Amniotic epithelial cell (primary cell): ENCODE data around the gene ULK1.

Experiments
- DNase-seq: peaks from one replicate; pipeline ENCODE4 v3.0.0-alpha.2; 2010; ENCODE audit warnings: low read depth

ULK1 gene

DNA sequence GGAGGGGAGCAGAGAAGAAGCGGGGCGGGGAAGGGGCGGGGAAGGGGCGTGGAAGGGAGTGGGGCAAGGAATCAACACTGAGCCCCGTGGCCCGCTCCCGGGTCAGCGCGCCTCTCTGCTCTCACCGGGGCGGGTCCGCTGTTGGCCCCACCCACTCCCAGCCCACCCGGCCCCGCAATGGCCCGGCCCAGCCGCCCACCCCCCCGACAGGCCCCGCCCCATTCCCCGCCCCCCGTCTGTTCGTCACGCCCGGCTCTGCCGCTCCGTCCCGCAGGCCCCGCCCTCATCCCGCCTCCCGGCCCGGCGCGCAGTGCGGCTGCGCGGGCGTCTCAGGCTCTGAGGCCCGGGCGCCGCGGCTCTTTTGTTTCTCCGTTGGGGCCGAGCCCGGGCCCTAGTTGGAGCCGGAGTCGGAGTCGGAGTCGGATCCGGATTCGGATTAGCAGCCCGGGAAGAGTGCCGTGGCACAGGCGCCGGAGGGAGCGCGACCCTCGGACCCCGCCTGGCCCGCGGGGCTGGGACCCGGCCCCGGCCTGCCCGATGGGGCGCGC is at the start of gene ULK1:
ULK1 (plus strand) TSS at position 310 of the 548 bp plus-strand sequence. CDS start 380 bp downstream, outside the sequence.
- DNase-seq, result peak; percentile 81

DNA sequence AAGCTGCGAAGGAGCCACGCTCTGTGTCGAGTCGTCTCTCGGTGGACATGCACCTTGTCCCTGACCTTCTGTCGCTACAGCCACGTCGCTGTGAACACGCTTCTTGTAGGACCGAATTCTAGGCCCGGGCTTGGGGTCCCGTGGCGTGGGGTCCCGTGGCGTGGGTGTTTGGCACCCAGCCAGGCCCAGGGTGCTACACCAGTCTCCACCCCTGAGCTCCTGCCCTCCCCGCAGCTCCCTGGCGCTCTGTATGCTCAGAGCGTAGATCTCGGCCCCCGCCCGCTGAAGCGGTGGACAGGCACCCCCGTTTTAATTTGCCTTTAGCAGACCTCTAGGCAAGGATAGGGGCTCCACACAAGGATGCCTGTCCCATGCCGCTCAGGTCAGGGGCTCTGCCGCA is 49.8 kb upstream of the ULK1 start:
- no peak for DNase-seq

DNA sequence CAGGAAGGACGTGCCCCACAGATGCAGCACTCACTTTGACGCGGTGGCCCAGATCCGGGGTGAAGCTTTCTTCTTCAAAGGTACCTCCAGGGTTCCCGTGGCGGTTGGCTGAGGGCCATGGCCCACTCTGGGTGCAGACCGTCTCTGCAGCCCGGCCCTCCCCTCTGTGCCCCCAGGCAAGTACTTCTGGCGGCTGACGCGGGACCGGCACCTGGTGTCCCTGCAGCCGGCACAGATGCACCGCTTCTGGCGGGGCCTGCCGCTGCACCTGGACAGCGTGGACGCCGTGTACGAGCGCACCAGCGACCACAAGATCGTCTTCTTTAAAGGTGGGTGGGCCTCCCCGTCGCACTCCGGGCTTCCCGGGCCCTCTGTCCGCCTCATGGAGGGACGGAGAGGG is 49.3 kb upstream of the ULK1 start:
- no peak for DNase-seq

DNA sequence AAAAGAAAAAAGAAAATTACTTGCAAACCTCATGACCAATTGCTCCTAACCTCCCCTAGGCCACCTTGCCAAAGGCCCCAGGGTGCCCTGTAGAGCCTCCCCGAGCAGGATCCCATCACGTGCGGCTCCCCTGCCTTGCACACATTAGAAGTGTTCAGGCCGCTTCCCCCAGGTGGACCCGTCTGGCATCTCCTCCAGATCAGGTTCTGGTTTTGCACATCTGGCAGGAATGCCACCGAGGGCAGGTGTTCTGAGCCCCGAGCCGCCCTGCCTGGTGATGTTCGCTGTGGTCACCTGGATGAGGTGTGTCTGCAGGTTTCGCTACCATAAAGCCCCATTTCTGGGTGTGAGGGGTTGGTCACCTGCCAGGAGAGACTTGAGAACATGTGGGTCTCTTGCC is 47.0 kb upstream of the ULK1 start:
- DNase-seq, result no peak

DNA sequence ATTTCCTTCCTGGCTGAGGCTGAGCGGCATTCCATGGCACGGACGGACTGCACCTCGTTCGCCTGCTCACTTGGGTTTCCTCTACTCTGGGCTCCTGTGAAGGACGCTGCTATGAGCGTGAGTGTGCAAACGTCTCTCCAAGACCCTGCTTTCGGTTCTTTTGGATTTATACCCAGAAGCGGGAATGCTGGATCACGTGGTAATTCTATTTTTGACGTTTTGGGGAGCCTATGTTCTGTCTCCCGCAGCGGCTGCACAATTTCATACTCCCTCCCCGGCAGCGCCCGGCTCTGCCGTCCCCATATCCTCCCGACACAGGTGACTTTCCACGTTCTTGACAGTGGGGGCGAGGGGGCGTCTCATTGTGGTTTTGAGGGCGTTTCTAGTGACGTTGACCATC is 45.7 kb upstream of the ULK1 start:
- DNase-seq, result no peak

DNA sequence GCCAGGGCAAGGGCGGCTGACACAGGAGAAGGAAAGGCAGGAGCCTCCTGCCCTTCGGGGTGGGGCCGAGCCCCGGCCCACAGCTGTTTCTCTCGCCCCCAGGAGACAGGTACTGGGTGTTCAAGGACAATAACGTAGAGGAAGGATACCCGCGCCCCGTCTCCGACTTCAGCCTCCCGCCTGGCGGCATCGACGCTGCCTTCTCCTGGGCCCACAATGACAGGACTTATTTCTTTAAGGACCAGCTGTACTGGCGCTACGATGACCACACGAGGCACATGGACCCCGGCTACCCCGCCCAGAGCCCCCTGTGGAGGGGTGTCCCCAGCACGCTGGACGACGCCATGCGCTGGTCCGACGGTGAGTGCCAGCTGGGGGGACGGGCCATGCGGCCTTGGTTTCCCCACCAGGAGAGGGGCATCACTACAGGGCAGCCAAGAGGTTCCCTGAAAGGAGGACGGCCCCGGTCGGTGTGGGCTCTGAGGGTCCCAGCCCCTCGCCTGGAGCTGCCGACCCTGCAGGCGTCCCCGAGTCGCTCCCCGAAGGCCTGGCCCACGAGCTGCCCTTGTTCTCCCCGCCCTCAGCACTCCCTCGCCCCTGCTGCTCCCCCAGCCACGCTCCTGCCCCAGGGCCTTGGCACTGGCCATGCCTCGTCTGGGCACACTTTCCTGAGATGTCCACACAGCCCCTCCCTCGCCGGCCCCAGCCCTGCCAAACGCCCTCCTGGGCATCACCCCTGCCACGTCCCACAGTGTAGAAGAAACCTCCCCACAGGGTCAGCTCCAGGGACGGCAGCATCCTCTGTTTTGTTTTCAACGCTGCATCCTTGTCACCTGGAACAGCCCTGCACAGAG is 44.5 kb upstream of the ULK1 start:
- no peak for DNase-seq

DNA sequence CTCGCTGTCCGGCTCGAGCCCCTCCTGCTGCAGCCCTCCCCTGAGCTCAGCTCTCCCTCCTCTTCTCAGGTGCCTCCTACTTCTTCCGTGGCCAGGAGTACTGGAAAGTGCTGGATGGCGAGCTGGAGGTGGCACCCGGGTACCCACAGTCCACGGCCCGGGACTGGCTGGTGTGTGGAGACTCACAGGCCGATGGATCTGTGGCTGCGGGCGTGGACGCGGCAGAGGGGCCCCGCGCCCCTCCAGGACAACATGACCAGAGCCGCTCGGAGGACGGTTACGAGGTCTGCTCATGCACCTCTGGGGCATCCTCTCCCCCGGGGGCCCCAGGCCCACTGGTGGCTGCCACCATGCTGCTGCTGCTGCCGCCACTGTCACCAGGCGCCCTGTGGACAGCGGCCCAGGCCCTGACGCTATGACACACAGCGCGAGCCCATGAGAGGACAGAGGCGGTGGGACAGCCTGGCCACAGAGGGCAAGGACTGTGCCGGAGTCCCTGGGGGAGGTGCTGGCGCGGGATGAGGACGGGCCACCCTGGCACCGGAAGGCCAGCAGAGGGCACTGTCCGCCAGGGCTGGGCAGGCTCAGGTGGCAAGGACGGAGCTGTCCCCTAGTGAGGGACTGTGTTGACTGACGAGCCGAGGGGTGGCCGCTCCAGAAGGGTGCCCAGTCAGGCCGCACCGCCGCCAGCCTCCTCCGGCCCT is 43.4 kb upstream of the ULK1 start:
- DNase-seq, result no peak

DNA sequence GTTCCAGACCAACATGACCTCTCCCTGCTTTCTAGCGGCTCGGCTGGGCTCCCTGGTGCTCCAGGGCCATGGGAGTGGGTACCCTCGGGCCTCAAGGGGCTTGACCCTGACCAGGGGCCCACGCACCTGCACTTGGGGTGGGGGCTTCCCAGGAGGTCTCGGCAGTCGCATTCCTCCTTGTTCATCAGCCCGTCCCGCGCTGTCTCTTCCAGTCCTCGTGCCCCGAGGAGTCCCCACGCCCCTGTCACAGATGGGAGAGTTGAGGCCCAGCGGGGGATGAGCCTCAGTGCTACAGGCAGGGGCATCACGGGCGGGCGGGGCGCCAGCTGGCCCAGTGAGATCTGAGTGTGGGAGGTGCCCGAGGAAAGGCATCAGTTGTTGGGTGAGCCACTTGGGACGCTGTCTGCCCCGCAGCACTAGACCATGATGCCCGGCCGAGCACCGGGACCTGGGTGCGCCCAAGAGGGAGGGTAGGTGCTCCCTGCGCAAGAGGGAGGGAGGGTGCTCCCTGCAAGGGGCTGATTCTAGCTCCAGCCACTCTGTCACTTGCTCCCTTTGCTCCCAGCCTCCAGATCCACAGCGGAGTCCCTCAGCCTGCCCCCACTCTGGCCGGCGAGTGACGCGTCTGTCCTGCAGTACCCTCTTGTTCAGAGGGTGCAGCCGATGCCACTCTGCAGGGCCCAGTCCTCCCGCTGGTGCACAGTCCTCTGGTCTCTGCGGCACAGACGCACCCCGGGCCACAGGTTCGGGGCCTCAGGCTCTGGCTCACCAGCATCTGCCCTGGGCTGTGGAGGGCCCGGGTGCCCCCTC is 42.5 kb upstream of the ULK1 start:
- DNase-seq, result no peak

DNA sequence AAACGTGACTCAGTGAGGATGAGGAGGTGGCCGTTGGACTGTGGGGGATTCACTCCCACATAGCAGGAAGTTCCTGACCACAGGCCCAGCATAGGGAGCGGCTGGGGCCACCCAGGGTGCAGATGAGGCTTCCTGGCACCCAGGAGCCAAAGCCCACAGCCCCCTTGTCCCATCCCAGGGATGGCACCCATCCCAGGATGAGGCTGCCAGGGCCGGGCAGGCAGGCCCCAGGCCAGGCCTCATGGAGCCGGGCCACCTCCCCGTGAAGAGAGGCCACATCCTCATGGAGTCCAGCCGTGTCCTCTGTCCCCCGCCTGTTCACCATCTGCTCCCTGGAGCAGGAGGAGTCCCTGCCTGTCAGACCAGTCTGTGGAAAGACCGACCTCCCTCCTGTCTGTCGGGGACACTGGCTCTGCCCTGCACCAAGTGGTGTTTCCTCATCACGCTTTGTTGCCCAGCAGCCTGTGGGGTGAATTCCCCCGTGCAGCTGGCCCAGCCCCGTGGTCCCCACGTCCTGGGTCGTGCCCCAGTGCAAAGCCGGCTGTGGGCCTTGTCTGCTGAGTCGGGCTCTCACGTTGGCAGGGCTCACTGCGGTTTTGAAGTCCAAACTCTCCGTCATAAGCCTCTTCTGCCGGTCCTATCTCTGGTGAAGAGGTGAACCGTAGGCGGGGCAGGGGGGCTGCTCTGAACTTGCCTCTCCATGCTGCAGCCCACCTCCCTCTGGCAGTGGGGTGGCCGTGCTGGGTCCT is 41.7 kb upstream of the ULK1 start:
- DNase-seq, result no peak

DNA sequence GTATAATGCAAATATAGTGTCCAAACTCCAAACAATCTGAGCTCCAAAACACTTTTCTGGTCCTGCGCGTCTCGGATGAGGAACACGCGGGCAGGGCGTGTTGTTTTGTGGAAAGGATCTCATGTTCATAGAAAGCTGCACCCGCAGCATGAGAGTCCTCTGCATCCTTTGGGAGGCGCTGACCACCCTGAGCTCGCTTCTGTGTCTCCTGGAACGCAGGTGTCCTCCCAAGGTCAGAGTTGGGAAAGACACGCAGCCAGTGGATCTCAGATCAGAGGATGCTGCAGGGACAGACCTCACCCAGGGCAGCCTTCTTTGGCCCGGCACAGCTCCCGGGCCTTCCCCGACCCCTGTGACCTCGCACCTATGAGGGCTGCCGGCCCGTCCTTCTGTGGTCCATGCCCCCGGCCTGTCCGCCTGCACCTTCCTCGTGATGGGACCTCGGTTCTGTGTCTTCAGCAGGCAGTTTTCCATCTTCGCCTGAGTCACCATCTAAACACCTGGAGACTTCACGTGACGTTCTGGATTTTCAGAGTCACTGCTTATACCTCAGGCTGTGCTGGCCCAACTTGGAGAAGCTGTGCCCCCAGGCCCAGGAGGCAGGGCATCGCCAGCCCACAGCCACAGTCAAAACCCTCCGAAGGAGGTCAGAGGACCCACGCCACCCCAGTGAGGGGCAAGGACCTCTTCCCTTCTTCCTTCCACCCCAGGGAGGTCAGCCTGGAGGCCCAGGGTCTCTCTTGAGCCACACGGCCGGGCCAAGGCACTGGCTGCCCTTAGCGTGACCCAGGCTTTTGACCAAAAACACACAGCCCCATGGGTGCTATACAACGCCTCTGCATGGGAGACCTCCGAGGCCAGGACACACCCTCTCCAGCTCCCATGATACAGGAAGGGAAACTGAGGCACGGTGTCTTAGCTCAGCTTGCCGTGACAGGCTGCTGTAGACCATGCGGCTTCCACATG is 40.3 kb upstream of the ULK1 start:
- DNase-seq, result no peak

DNA sequence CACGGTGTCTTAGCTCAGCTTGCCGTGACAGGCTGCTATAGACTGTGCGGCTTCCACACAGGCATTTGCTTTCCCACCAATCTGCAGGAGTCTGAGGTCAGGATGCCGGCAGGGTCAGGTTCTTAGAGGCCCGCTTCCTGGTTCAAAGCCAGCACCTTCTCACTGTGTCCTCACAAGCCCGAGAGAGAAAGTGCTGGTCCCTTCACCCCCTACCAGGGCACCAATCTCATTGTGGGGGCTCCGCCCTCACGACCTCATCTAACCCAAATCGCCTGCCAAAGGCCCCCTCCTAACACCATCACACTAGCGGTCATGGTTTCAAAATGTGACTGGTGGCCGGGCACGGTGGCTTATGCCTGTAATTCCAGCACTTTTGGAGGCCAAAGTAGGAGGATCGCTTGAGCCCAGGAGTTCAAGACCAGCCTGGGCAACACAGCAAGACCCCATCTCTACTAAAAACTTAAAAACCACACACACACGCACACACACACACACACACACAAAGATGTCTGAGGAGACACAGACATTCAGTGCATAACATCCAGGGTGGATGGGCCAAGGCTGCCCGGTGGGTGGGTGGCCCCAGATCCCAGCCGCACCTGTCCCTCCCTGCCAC is 39.5 kb upstream of the ULK1 start:
- DNase-seq, result no peak

DNA sequence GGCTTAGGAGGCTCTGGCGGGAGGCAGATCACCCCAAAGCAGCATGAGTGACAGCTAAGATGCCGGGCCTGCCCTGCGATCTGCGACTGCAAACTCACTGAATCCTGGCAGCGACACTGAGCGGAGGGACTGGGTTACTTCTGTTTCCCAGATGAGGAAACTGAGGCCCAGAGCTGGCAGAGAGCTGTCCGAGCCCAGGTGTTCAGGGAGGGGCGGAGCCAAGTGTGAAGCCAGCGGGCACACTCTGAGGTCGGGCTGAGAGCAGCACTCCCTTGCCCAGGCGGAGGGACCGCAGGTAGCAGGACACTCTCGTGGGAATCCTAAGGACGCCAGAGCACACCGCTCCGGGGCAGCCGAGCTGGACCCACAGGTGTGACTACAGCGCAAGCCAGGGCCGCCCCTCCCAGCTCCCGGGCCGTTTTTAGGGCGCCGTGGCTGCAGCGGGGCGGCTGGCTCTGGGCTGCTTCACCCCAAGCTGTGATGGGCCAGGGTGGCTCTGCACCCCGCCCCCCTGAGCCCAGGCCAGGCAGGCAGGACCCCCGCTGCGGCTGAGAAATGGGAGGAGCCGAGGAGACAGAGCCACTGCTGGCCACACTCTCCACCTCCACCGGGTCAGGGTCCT is 38.8 kb upstream of the ULK1 start:
- DNase-seq, result no peak

DNA sequence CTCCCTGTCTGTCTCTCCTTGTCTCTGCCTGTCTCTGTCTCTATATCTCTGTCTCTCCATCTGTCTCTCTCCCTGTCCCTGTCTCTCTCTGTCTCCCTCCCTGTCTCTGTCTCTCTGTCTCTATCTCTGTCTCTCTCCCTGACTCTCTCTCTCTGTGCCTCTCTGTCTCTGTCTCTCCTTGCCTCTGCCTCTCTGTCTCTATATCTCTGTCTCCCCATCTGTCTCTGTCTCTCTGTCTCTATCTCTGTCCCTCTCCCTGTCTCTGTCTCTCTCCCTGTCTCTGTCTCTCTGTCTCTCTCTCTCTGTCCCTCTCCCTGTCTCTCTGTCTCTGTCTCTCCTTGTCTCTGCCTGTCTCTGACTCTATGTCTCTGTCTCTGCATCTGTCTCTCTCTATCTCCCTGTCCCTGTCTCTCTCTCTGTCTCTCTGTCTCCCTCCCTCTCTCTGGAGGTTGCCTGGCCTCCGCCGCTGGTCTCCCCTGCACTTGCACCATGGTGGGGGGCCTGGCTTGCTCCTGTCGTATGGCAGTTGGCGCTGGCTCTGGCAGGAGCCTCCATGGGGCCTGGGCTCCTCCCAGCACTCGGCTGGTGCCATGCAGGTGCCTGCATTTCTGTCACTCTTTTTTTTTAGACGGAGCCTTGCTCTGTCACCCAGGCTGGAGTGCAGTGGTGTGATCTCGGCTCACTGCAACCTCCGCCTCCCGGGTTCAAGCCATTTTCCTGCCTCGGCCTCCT is 37.9 kb upstream of the ULK1 start:
- no peak for DNase-seq

DNA sequence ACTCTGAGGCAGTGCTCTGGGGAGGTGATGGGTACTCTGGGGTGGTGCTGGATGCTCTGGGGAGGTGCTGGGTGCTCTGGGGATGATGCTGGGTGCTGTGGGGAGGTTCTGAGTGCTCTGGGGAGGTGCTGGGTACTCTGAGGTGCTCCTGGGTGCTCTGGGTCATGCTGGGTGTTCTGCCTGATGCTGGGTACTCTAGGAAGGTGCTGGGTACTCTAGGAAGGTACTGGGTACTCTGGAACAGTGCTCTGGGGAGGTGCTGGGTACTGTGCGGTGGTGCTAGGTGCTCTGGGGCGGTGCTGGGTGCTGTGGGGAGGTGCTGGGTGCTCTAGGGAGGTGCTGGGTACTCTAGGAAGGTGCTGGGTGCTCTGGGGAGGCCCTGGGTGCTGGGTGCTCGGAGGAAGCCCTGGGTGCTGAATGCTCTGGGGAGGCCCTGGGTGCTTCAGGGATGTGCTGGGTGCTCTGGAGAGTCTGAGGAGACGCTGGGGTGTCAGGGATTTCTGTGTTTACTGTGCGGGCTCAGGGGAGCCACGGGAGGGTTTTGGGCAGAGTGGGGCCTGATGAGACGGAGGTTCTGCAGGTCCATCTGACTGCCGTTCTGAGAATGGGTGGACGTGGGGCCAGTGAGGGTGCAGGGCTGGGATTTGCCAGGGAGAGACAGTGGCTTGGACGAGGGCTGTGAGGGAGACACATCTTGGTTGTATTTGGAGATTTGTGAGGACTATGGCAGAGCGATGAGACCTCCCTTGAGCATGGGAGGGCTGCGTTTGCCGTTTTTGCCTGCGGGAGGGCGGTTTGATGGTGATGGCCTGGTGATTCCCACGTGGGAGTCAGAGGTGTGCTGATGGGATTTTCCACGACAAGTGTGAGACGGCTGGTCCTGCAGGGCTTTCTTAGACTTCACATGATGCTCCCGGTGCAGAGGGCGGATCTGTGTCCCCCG is 36.2 kb upstream of the ULK1 start:
- DNase-seq, result no peak

DNA sequence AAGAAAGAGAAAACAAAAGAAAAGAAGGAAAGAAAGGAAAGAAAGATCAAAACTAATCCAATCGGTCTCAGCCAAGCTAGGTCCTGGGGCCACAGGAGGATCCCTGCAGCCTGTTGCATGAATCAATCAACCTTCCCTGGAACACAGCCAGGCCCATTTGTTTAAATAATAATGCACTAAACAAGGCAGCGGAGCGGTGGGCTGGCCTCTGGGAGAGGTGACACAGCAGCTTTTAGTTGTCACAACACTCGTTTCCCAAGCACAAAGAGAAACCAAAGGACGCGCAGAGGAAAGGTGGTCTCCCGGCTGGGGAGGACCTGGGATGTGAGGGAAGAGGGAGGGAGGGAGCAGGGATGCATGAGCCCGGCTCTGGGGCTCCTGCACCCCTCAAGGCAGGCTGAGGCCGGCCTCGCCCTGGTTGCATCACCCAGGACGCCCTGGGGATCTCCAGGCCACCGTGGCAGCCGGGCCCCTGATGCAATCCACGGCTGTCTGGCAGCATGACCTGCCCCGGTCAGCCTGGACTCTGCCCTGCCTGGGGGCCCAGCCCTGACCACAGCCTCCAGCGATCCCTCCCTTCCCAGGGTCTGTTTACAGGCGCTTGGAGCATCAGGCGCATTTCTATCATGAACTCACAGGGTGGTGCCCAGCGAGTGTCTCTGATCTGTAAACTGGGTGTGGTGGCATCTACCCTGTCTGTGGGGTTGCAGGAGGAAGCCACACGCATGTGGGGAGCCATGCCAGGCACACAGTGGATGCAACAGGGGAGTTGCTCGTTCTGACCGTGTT is 33.8 kb upstream of the ULK1 start:
- DNase-seq, result peak; percentile 77

DNA sequence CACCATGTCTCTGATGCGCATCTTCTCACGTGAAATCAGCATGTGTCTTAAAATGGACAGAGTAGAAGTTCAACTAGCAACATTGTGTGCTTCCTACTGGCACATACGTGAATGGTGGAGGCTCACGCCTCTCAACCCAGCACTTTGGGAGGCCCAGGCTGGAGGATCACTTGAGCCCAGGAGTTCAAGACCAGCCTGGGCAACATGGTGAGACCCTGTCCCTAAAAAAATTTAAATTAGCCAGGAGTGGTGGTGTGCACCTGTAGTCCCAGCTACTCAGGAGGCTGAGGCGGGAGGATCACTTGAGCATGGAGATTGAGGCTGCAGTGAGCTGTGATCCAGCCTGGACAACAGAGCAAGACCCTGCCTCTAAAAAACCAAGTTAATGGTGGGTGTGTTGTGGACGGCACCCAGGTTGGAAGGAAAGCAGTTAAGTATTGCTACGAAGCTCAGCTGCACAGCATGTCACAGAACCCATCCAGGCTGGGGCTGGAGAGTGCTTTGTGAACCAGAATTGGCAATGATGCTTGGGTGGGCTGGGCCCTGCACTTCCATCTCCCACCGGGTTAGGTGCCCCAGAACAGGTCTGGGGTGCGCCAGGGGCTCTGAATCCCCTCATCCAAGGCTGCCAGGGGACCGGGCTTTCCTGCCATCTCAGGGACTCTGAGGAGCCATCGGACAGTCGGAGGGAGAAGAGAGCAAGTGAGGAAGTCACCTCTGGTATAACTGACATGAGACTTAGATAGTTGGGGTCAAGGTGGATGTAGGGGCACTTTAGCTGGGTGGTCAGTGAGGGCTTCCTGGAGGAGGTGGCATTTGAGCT is 33.0 kb upstream of the ULK1 start:
- DNase-seq, result no peak
